ENCODE data around the gene DISC1.

DNA sequence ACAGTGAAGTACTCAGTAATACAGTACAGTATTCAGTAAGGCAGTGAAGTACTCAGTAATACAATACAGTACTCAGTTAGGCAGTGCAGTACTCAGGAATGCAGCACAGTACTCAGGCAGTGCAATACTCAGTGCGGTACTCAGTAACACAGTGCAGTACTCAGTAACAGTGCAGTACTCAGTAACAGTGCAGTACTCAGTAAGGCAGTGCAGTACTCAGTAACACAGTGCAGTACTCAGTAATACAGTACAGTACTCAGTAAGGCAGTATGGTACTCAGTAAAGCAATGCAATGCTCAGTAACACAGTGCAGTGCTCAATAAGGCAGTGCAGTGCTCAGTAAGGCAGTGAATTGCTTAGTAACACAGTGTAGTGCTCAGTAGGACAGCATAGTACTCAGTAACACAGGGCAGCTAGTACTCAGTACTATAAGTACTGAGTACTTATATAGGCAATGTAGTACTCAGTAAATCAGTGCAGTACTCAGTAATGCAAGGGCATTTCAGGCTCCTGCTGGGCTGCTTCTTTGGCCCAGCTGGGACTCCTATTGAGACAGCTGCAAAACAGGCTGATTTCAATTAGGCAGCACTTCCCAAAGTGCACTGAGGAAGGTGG lies 411.3 kb downstream of the DISC1 start:
- TF ChIP-seq, protein P1, sequence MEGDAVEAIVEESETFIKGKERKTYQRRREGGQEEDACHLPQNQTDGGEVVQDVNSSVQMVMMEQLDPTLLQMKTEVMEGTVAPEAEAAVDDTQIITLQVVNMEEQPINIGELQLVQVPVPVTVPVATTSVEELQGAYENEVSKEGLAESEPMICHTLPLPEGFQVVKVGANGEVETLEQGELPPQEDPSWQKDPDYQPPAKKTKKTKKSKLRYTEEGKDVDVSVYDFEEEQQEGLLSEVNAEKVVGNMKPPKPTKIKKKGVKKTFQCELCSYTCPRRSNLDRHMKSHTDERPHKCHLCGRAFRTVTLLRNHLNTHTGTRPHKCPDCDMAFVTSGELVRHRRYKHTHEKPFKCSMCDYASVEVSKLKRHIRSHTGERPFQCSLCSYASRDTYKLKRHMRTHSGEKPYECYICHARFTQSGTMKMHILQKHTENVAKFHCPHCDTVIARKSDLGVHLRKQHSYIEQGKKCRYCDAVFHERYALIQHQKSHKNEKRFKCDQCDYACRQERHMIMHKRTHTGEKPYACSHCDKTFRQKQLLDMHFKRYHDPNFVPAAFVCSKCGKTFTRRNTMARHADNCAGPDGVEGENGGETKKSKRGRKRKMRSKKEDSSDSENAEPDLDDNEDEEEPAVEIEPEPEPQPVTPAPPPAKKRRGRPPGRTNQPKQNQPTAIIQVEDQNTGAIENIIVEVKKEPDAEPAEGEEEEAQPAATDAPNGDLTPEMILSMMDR (IDR thresholded peaks at IDR 0.05), result no peak
- TF ChIP-seq POLR2A (IDR thresholded peaks at IDR 0.05), result no peak
